ENCODE data around the gene AHNAK. TPM values are rescaled to one million over a fixed set of nuclear protein-coding genes. Genes with fewer than 3 reads are reported as not detected.

AHNAK gene
- 0.73 and 2.8 TPM in 2 replicates for polyA plus RNA-seq

GRCh38 chr11:62546244-62546928, at the start of gene AHNAK:
Gene AHNAK, minus strand, starts transcription at chr11:62546806. Its CDS starts 10,708 bp downstream, at chr11:62536098.

DNA sequence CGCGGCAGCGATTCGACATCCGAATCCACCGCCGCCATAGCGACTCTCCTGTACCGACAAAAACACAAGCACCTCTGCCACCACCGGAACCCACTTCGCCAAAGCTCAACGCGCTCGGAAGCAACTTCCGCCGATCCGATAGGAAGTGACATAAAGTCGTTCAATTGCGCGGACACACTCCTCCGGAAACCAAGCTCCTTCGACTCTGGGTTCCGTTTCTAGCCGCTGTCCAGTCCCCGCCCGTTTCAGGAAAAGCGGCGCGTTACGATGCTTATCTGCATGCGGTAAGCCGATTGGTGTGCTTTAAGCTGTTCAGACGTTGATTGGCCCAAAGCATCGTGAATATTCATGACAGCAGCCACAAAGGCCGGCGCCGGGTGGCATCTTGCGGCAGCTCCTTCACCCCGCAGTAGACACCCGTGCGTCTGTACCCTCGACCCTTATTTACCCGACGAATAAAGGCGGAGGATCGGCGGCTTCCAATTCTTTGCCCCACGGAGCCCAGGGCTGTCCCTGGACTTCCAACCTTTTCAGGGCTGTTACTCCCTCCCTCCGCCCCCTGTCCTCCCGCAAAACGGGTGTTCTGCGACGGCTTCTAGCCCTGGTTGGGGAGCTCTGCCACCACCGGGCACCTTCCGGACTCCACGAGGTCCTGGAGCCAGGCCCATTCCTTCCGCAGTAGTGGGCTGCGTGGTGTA, 45.0 kb upstream of the AHNAK start, which contains the start of gene TUT1:
Gene TUT1 (minus strand): TSS at position 76 of the 698 bp plus-strand sequence. CDS start 38 bp downstream, at position 38.

GRCh38 chr11:62573592-62574362, 27.2 kb upstream of the AHNAK start, which contains the start of gene EEF1G:
Gene EEF1G, minus strand, starts transcription at chr11:62573891. Its CDS starts 49 bp downstream, at chr11:62573842.

GRCh38 chr11:62418733-62419132, 127.9 kb downstream of the AHNAK start, which contains the start of gene SCGB1A1:
Gene SCGB1A1, plus strand, starts transcription at chr11:62419033. Its CDS starts 63 bp downstream, at chr11:62419096.

Other genes with a start within 250 kb of the AHNAK start
- not detected in 2 replicates for gene SCGB1D4, start 247.7 kb downstream of the AHNAK start, polyA plus RNA-seq
- gene ASRGL1, start 209.4 kb downstream of the AHNAK start, polyA plus RNA-seq = 24.4 and 39.7 TPM in 2 replicates
- not detected in 2 replicates for gene SCGB1A1, start 127.8 kb downstream of the AHNAK start, polyA plus RNA-seq
- gene EEF1G, start 27.1 kb upstream of the AHNAK start, polyA plus RNA-seq = 108 and 114 TPM in 2 replicates
- 0.19 and 2.8 TPM in 2 replicates for gene TUT1, start 44.7 kb upstream of the AHNAK start, polyA plus RNA-seq
- 0.60 and 0.63 TPM in 2 replicates for gene MTA2, start 55.1 kb upstream of the AHNAK start, polyA plus RNA-seq
- gene EML3, start 66.0 kb upstream of the AHNAK start, polyA plus RNA-seq = not detected in 2 replicates
- gene ROM1, start 66.5 kb upstream of the AHNAK start, polyA plus RNA-seq = 0.29 TPM in 1 of 2 replicates, not detected in the other
- 6.0 and 19.2 TPM in 2 replicates for gene B3GAT3, start 75.2 kb upstream of the AHNAK start, polyA plus RNA-seq
- gene GANAB, start 99.8 kb upstream of the AHNAK start, polyA plus RNA-seq = 3.9 and 6.3 TPM in 2 replicates
- gene INTS5, start 106.5 kb upstream of the AHNAK start, polyA plus RNA-seq = 1.1 and 1.3 TPM in 2 replicates
- 82.2 and 95.4 TPM in 2 replicates for gene C11orf98, start 118.4 kb upstream of the AHNAK start, polyA plus RNA-seq
- 5.4 and 7.2 TPM in 2 replicates for gene CSKMT, start 118.5 kb upstream of the AHNAK start, polyA plus RNA-seq
- gene UQCC3, start 124.9 kb upstream of the AHNAK start, polyA plus RNA-seq = 3.4 and 3.8 TPM in 2 replicates
- 2.2 TPM in 1 of 2 replicates, not detected in the other for gene LBHD1, start 125.5 kb upstream of the AHNAK start, polyA plus RNA-seq
- 29.6 and 45.3 TPM in 2 replicates for gene UBXN1, start 132.3 kb upstream of the AHNAK start, polyA plus RNA-seq
- gene LRRN4CL, start 142.7 kb upstream of the AHNAK start, polyA plus RNA-seq = not detected in 2 replicates
- gene BSCL2, start 160.6 kb upstream of the AHNAK start, polyA plus RNA-seq = 511 and 550 TPM in 2 replicates
- gene GNG3, start 160.9 kb upstream of the AHNAK start, polyA plus RNA-seq = 926 and 1,510 TPM in 2 replicates
- gene HNRNPUL2, start 180.7 kb upstream of the AHNAK start, polyA plus RNA-seq = 6.1 and 11.6 TPM in 2 replicates
- 39.6 and 42.1 TPM in 2 replicates for gene TTC9C, start 181.7 kb upstream of the AHNAK start, polyA plus RNA-seq
- gene ZBTB3, start 207.4 kb upstream of the AHNAK start, polyA plus RNA-seq = 3.5 and 3.6 TPM in 2 replicates
- 167 and 208 TPM in 2 replicates for gene POLR2G, start 214.8 kb upstream of the AHNAK start, polyA plus RNA-seq
- gene TAF6L, start 224.6 kb upstream of the AHNAK start, polyA plus RNA-seq = 0.15 and 1.2 TPM in 2 replicates
- 19.7 and 23.2 TPM in 2 replicates for gene TMEM179B, start 240.6 kb upstream of the AHNAK start, polyA plus RNA-seq
- gene TMEM223, start 245.2 kb upstream of the AHNAK start, polyA plus RNA-seq = 12.5 and 20.4 TPM in 2 replicates